HCT116 (cell line): ENCODE results near the gene CC2D2B. TPM values are rescaled to one million over a fixed set of nuclear protein-coding genes. Genes with fewer than 3 reads are reported as not detected.
"Not testable (repeated sequence)": the region's sequence is repeated elsewhere in the genome, so short reads cannot be mapped to it uniquely, and the experiment has no call there.

Source experiments
- ATAC-seq: fragments of 200-7000 bp; cut with Tn5 transposase; 2 replicates; pipeline ENCODE4 v1.9.1; 2020; ENCODE audit warnings: mild to moderate bottlenecking, moderate library complexity
- BruUV-seq: library from RNA; stranded (reverse); fragments of 400-500 nt; replicated peaks from 2 replicates; lab custom pipeline; 2021; lab: Mats Ljungman, UMichigan
- CTCF ChIA-PET: fragments of 300-600 bp; sonication (Branson Sonifier 250); formaldehyde crosslinking; loops from one replicate; lab custom pipeline; 2021; ENCODE audit warnings: antibody characterized with exemption; lab: Charles Lee
- POLR2A ChIA-PET: fragments of 300-600, 350-600 bp; sonication (Branson Sonifier 250); formaldehyde crosslinking; loops from one replicate; lab custom pipeline; 2021; ENCODE audit warnings: antibody characterized with exemption; lab: Charles Lee
- RAD21 ChIA-PET, 2 experiments: fragments of 300-600 bp; sonication (Branson Sonifier 250); formaldehyde crosslinking; loops; one replicate each; lab custom pipeline; 2023; ENCODE audit warnings: low total read pairs in 2 of 2; ENCODE audit not compliant: uncharacterized antibody in 2 of 2, unreplicated experiment in 2 of 2, low non-redundant PET in 1 of 2; lab: Charles Lee
- DNase-seq: peaks from one replicate; pipeline ENCODE4 v3.0.0-alpha.2; 2010; ENCODE audit warnings: low read depth, low spot score
- H2AFZ ChIP-seq: fragments of 200-600 bp; shearing (Covaris generic), sonication (generic); 2 replicates; pipeline ENCODE4 v1.6.1; 2017; ENCODE audit warnings: low read depth, mixed run types, mixed read lengths, antibody characterized with exemption, low read length; ENCODE audit not compliant: poor library complexity, severe bottlenecking
- H3K27ac ChIP-seq: 2 replicates; pipeline ENCODE4 v1.5.1; 2012; ENCODE audit warnings: low read depth, low read length
- H3K27me3 ChIP-seq: fragments of 200-600 bp; sonication (generic); 2 replicates; pipeline ENCODE4 v1.6.1; 2016; ENCODE audit warnings: mixed run types, low read length, mixed read lengths; ENCODE audit not compliant: insufficient read depth
- H3K36me3 ChIP-seq, 2 experiments: fragments of 200-500 bp in 1 of 2; fragments of 200-600 bp in 1 of 2; sonication (Bioruptor generic) in 1 of 2; sonication (generic) in 1 of 2; 2 replicates each; pipeline versions ENCODE4 v1.5.1 to v1.6.1; 2014 to 2016; ENCODE audit warnings: low read length in 2 of 2, inconsistent platforms in 1 of 2, mixed read lengths in 1 of 2, mixed run types in 1 of 2; ENCODE audit not compliant: insufficient read depth in 2 of 2, control insufficient read depth in 1 of 2
- H3K4me1 ChIP-seq, 2 experiments: fragments of 200-600 bp in 1 of 2; sonication (generic) in 1 of 2; 2 replicates each; pipeline versions ENCODE4 v1.5.1 to v1.6.1; 2012 to 2017; ENCODE audit warnings: low read length in 2 of 2, inconsistent platforms in 1 of 2, mild to moderate bottlenecking in 1 of 2, mixed read lengths in 1 of 2, mixed run types in 1 of 2, moderate library complexity in 1 of 2; ENCODE audit not compliant: insufficient read depth in 2 of 2, control insufficient read depth in 1 of 2
- H3K4me2 ChIP-seq: fragments of 200-600 bp; sonication (generic); 2 replicates; pipeline ENCODE4 v1.6.1; 2017; ENCODE audit warnings: mixed run types, low read length, mixed read lengths
- H3K4me3 ChIP-seq, 2 experiments: fragments of 200-600 bp in 1 of 2; sonication (generic) in 1 of 2; replicated peaks in 1 of 2; 2 replicates each; pipeline ENCODE4 v1.5.1; 2011 to 2016; ENCODE audit warnings: low read length in 2 of 2, control low read depth in 1 of 2, low read depth in 1 of 2, mild to moderate bottlenecking in 1 of 2, mixed read lengths in 1 of 2, mixed run types in 1 of 2
- H3K79me2 ChIP-seq: fragments of 200-600 bp; sonication (generic); 2 replicates; pipeline ENCODE4 v1.6.1; 2017; ENCODE audit warnings: mild to moderate bottlenecking, mixed run types, low read length, moderate library complexity, mixed read lengths; ENCODE audit not compliant: insufficient read depth
- H3K9ac ChIP-seq: fragments of 200-600 bp; sonication (generic); 2 replicates; pipeline ENCODE4 v1.6.1; 2016; ENCODE audit warnings: low read length, mixed read lengths
- H3K9me2 ChIP-seq: fragments of 200-600 bp; sonication (generic), shearing (Covaris generic); 2 replicates; pipeline ENCODE4 v1.6.1; 2017; ENCODE audit warnings: mixed run types, mild to moderate bottlenecking, moderate library complexity; ENCODE audit not compliant: insufficient read depth
- H3K9me3 ChIP-seq, 2 experiments: fragments of 200-500 bp in 1 of 2; fragments of 200-600 bp in 1 of 2; sonication (Bioruptor generic) in 1 of 2; sonication (generic) in 1 of 2; 2 replicates each; pipeline ENCODE4 v1.6.1; 2014 to 2017; ENCODE audit warnings: low read length in 2 of 2, mixed read lengths in 2 of 2, inconsistent platforms in 1 of 2, low read depth in 1 of 2, mild to moderate bottlenecking in 1 of 2, mixed run types in 1 of 2, moderate library complexity in 1 of 2; ENCODE audit not compliant: control insufficient read depth in 1 of 2, insufficient read depth in 1 of 2
- H4K20me1 ChIP-seq: fragments of 200-600 bp; sonication (generic), shearing (Covaris generic); 2 replicates; pipeline ENCODE4 v1.6.1; 2017; ENCODE audit warnings: mixed run types, mild to moderate bottlenecking, moderate library complexity; ENCODE audit not compliant: insufficient read depth
- POLR2AphosphoS5 ChIP-seq: IDR thresholded peaks from 2 replicates; pipeline ENCODE4 v1.6.1; 2011; ENCODE audit warnings: mild to moderate bottlenecking, low read depth, low read length, moderate library complexity
- intact Hi-C: fragments of 100-400 bp; cut with micrococcal nuclease; formaldehyde crosslinking; loops from 2 replicates; pipeline ENCODE4 v1.10.0; 2022
- total RNA-seq: library from RNA; stranded (reverse); gene quantifications from one replicate; pipeline ENCODE4 v1.2.1, GENCODE V29; 2021; ENCODE audit not compliant: unreplicated experiment

Gene CC2D2B
- total RNA-seq, 1 experiment from 2014 or later, result 0.20 TPM

- no peak for ATAC-seq
Observed at GRCh38 chr10:95909561-95909960, 1.8 kb downstream of the CC2D2B start.

GRCh38 chr10:95916039-95916438, 8.3 kb downstream of the CC2D2B start:
- H3K36me3 ChIP-seq, H3K4me2 ChIP-seq, DNase-seq, intact Hi-C loops, BruUV-seq, CTCF ChIA-PET, H3K4me3 ChIP-seq, POLR2A ChIA-PET, H3K27ac ChIP-seq, H3K79me2 ChIP-seq, H3K9ac ChIP-seq, H3K4me1 ChIP-seq, H3K9me3 ChIP-seq, H2AFZ ChIP-seq, RAD21 ChIA-PET, H4K20me1 ChIP-seq, H3K9me2 ChIP-seq, ATAC-seq, H3K27me3 ChIP-seq: not testable (repeated sequence)

More at GRCh38 chr10:95909561-95909960, 1.8 kb downstream of the CC2D2B start:
- POLR2A ChIA-PET, result no interaction called here
- DNase-seq, result no peak
- CTCF ChIA-PET, result no interaction called here
- H3K9me3 ChIP-seq, result no peaks in the 10 kb centered on the region
- no peak overlapping the region for H3K9ac ChIP-seq
- no peaks in the 10 kb centered on the region for H3K9me2 ChIP-seq
- intact Hi-C loops, result loop anchor here (10.0 kb wide), 1 partner anchor 215 kb away; no protein-coding TSS in a partner anchor
- no TSS peak for BruUV-seq
- no peaks in the 10 kb centered on the region for H4K20me1 ChIP-seq
- H3K79me2 ChIP-seq, result peaks cover 2% of the 10 kb centered on the region; the same call in 1 of the 2 replicates
- no peak overlapping the region for H3K4me2 ChIP-seq
- peaks cover 0 to 19% of the 10 kb centered on the region in 2 experiments; a peak in 1 of 4 replicates for H3K4me1 ChIP-seq
- no peak overlapping the region for H2AFZ ChIP-seq
- no peaks in the 10 kb centered on the region for H3K27me3 ChIP-seq
- H3K36me3 ChIP-seq, result no peaks in the 10 kb centered on the region; a peak in 1 of 4 replicates
- no peak overlapping the region for H3K27ac ChIP-seq
- RAD21 ChIA-PET, result no interaction called here
- TF ChIP-seq POLR2AphosphoS5, result no peak
- H3K4me3 ChIP-seq, result no peak overlapping the region
